Right ventricle myocardium inferior (tissue), 1 donor: ENCODE results near the gene FOXK2. TPM values are rescaled to one million over a fixed set of nuclear protein-coding genes. Genes with fewer than 3 reads are reported as not detected.
"Not testable (repeated sequence)": the region's sequence is repeated elsewhere in the genome, so short reads cannot be mapped to it uniquely, and the experiment has no call there.

ENCODE experiments used
- ATAC-seq: fragments of 200-7000 bp; cut with Tn5 transposase; one replicate; pipeline ENCODE4 v1.9.1; 2020; ENCODE audit warnings: mild to moderate bottlenecking, moderate library complexity
- DNase-seq: peaks from one replicate; pipeline ENCODE4 v3.0.0; 2021; ENCODE audit errors: missing footprints
- intact Hi-C: fragments of 100-400 bp; cut with DNase I; formaldehyde crosslinking; loops from one replicate; pipeline ENCODE4 v1.11.0; 2022
- total RNA-seq: library from RNA; stranded (reverse); fragmentation: NEBNext Ultra II Directional; extraction: Animal tissue kit (Norgen Biotek cat#: 25700); gene quantifications from one replicate; pipeline ENCODE4 v1.2.1, GENCODE V29; 2021
- donor health status: DM: no; HTN: yes; CAD: no; lungs with severe emphysema.

Gene FOXK2
- total RNA-seq, 1 donor from 2014 or later = 39.4 TPM

- ATAC-seq, intact Hi-C loops: not testable (repeated sequence)
Observed at GRCh38 chr17:82557510-82557909, 38.0 kb downstream of the FOXK2 start.

GRCh38 chr17:82559566-82560251 lies 40.2 kb downstream of the FOXK2 start:
- no peak for ATAC-seq
- intact Hi-C loops = no loop called here
- DNase-seq = no peak

More at GRCh38 chr17:82557510-82557909, 38.0 kb downstream of the FOXK2 start:
- not testable (repeated sequence) for DNase-seq

- DNase-seq (no peak), ATAC-seq (no peak)
- intact Hi-C loops = no loop called here
Observed at GRCh38 chr17:82560252-82560642, 40.7 kb downstream of the FOXK2 start.

- ATAC-seq = no peak
- intact Hi-C loops = no loop called here
Observed at GRCh38 chr17:82560802-82561428, 41.4 kb downstream of the FOXK2 start.

GRCh38 chr17:82561429-82562035 lies 42.0 kb downstream of the FOXK2 start:
- no peak for ATAC-seq
- intact Hi-C loops = no loop called here

More at GRCh38 chr17:82560802-82561428, 41.4 kb downstream of the FOXK2 start:
- DNase-seq = no peak

GRCh38 chr17:82562718-82563220 lies 43.2 kb downstream of the FOXK2 start:
- DNase-seq, ATAC-seq: not testable (repeated sequence)

More at GRCh38 chr17:82561429-82562035, 42.0 kb downstream of the FOXK2 start:
- DNase-seq = no peak

GRCh38 chr17:82563318-82563717 lies 43.8 kb downstream of the FOXK2 start:
- intact Hi-C loops = no loop called here
- ATAC-seq = no peak
- DNase-seq = no peak

More at GRCh38 chr17:82562718-82563220, 43.2 kb downstream of the FOXK2 start:
- intact Hi-C loops = not testable (repeated sequence)

- intact Hi-C loops, DNase-seq, ATAC-seq: not testable (repeated sequence)
Observed at GRCh38 chr17:82563745-82564144, 44.2 kb downstream of the FOXK2 start.

- ATAC-seq (no peak), DNase-seq (no peak)
- intact Hi-C loops = no loop called here
Observed at GRCh38 chr17:82564241-82564640, 44.7 kb downstream of the FOXK2 start.

- DNase-seq = no peak
Observed at GRCh38 chr17:82565551-82565950, 46.0 kb downstream of the FOXK2 start.

GRCh38 chr17:82566129-82566960 lies 46.8 kb downstream of the FOXK2 start:
- DNase-seq = no peak
- no peak for ATAC-seq
- intact Hi-C loops = no loop called here

More at GRCh38 chr17:82565551-82565950, 46.0 kb downstream of the FOXK2 start:
- no peak for ATAC-seq
- intact Hi-C loops = no loop called here

- intact Hi-C loops = no loop called here
- ATAC-seq (no peak), DNase-seq (no peak)
Observed at GRCh38 chr17:82567286-82567685, 47.8 kb downstream of the FOXK2 start.

- intact Hi-C loops = no loop called here
- no peak for DNase-seq
- peak; percentile 38 for ATAC-seq
Observed at GRCh38 chr17:82568997-82569393, 49.5 kb downstream of the FOXK2 start.

- no peak for ATAC-seq
- intact Hi-C loops = no loop called here
- DNase-seq = no peak
Observed at GRCh38 chr17:82569621-82570020, 50.1 kb downstream of the FOXK2 start.

- DNase-seq (no peak), ATAC-seq (no peak)
- intact Hi-C loops = no loop called here
Observed at GRCh38 chr17:82570277-82570676, 50.7 kb downstream of the FOXK2 start.

- intact Hi-C loops = no loop called here
Observed at GRCh38 chr17:82571855-82572254, 52.3 kb downstream of the FOXK2 start.

GRCh38 chr17:82574041-82574440 lies 54.5 kb downstream of the FOXK2 start:
- ATAC-seq (no peak), DNase-seq (no peak)
- intact Hi-C loops = no loop called here

More at GRCh38 chr17:82571855-82572254, 52.3 kb downstream of the FOXK2 start:
- no peak for ATAC-seq
- no peak for DNase-seq

- DNase-seq, ATAC-seq, intact Hi-C loops: not testable (repeated sequence)
Observed at GRCh38 chr17:82575581-82576221, 56.2 kb downstream of the FOXK2 start.
